CD14-positive monocyte (primary cell): ENCODE results near the gene DDX3Y. TPM values are rescaled to one million over a fixed set of nuclear protein-coding genes. Genes with fewer than 3 reads are reported as not detected.

Experiments
- DNase-seq, 3 donors: peaks; one replicate each; pipeline ENCODE4 v3.0.0-alpha.2; 2011 to 2022
- H2AFZ ChIP-seq: 2 replicates; pipeline ENCODE4 v1.6.0; 2012; ENCODE audit warnings: mild to moderate bottlenecking, low read depth, low read length, inconsistent platforms; ENCODE audit not compliant: insufficient read depth, poor library complexity, severe bottlenecking
- H3K27ac ChIP-seq, 2 donors: 1 replicate in 1 of 2; 2 replicates in 1 of 2; pipeline ENCODE4 v1.5.1; 2012 to 2013; ENCODE audit warnings: low read length in 2 of 2, control low read depth in 1 of 2, inconsistent platforms in 1 of 2, low read depth in 1 of 2, mild to moderate bottlenecking in 1 of 2
- H3K27me3 ChIP-seq, 2 donors: one replicate each; pipeline versions ENCODE4 v1.6.0 to v1.6.1; 2011 to 2013; ENCODE audit warnings: low read length in 2 of 2; ENCODE audit not compliant: control insufficient read depth in 2 of 2, insufficient read depth in 2 of 2
- H3K36me3 ChIP-seq, 2 donors: replicated peaks in 1 of 2; 1 replicate in 1 of 2; 2 replicates in 1 of 2; pipeline versions ENCODE4 v1.5.1 to v1.6.1; 2012 to 2013; ENCODE audit warnings: low read length in 2 of 2, control low read depth in 1 of 2, inconsistent platforms in 1 of 2, mild to moderate bottlenecking in 1 of 2; ENCODE audit not compliant: insufficient read depth in 2 of 2, control insufficient read depth in 1 of 2
- H3K4me1 ChIP-seq, 2 donors: 1 replicate in 1 of 2; 2 replicates in 1 of 2; pipeline versions ENCODE4 v1.5.1 to v1.6.1; 2012 to 2013; ENCODE audit warnings: low read length in 2 of 2, control low read depth in 1 of 2, inconsistent platforms in 1 of 2, mild to moderate bottlenecking in 1 of 2, moderate library complexity in 1 of 2; ENCODE audit not compliant: insufficient read depth in 2 of 2, control insufficient read depth in 1 of 2
- H3K4me2 ChIP-seq: replicated peaks from 2 replicates; pipeline ENCODE3; 2012; ENCODE audit warnings: low read length, moderate library complexity, mild to moderate bottlenecking; ENCODE audit not compliant: poor library complexity, severe bottlenecking; ENCODE audit errors: extremely low read depth
- H3K4me3 ChIP-seq, 3 experiments: fragments of 200-600 bp in 1 of 3; sonication (generic) in 1 of 3; replicated peaks in 1 of 3; 1 replicate in 2 of 3; 2 replicates in 1 of 3; pipeline ENCODE4 v1.5.1; 2011 to 2013; ENCODE audit warnings: low read length in 3 of 3, mild to moderate bottlenecking in 3 of 3, control low read depth in 2 of 3, low read depth in 2 of 3, inconsistent platforms in 1 of 3, moderate library complexity in 1 of 3
- H3K79me2 ChIP-seq: 2 replicates; pipeline ENCODE4 v1.6.0; 2012; ENCODE audit warnings: mild to moderate bottlenecking, control low read depth, inconsistent platforms, low read length, moderate library complexity; ENCODE audit not compliant: insufficient read depth
- H3K9ac ChIP-seq: 2 replicates; pipeline ENCODE4 v1.6.0; 2017; ENCODE audit warnings: low read length, mild to moderate bottlenecking; ENCODE audit not compliant: insufficient read depth, poor library complexity, severe bottlenecking
- H3K9me3 ChIP-seq, 2 donors: replicated peaks in 1 of 2; 1 replicate in 1 of 2; 2 replicates in 1 of 2; pipeline versions ENCODE4 v1.5.1 to v1.6.1; 2012 to 2013; ENCODE audit warnings: low read length in 2 of 2, control low read depth in 1 of 2; ENCODE audit not compliant: control insufficient read depth in 1 of 2, insufficient read depth in 1 of 2
- H4K20me1 ChIP-seq: 2 replicates; pipeline ENCODE4 v1.6.0; 2012; ENCODE audit warnings: mild to moderate bottlenecking, low read length, control low read depth, moderate library complexity; ENCODE audit not compliant: insufficient read depth
- H3K27ac Mint-ChIP-seq, 7 donors: one replicate each; pipeline ENCODE4 v1.8.0; 2020; ENCODE audit warnings: mild to moderate bottlenecking in 7 of 7, mixed read lengths in 7 of 7, moderate library complexity in 6 of 7, inconsistent platforms in 2 of 7
- H3K27me3 Mint-ChIP-seq, 3 donors: one replicate each; pipeline ENCODE4 v1.8.0; 2021 to 2022; ENCODE audit warnings: low read depth in 3 of 3, mild to moderate bottlenecking in 3 of 3, mixed read lengths in 3 of 3, moderate library complexity in 3 of 3, inconsistent platforms in 1 of 3
- H3K36me3 Mint-ChIP-seq, 2 donors: one replicate each; pipeline ENCODE4 v1.8.0; 2020; ENCODE audit warnings: mixed read lengths in 2 of 2, inconsistent platforms in 1 of 2, mild to moderate bottlenecking in 1 of 2
- H3K4me1 Mint-ChIP-seq: one replicate; pipeline ENCODE4 v1.8.0; 2020; ENCODE audit warnings: mild to moderate bottlenecking, mixed read lengths
- H3K4me3 Mint-ChIP-seq, 2 donors: one replicate each; pipeline ENCODE4 v1.8.0; 2020; ENCODE audit warnings: mild to moderate bottlenecking in 2 of 2, mixed read lengths in 2 of 2, moderate library complexity in 1 of 2
- H3K9me3 Mint-ChIP-seq, 7 donors: one replicate each; pipeline ENCODE4 v1.8.0; 2020 to 2022; ENCODE audit warnings: mixed read lengths in 7 of 7, mild to moderate bottlenecking in 6 of 7, moderate library complexity in 6 of 7, inconsistent platforms in 2 of 7
- CTCF ChIP-seq: fragments of 200-600 bp; IDR thresholded peaks from one replicate; pipeline ENCODE4 v1.8.0; 2022; ENCODE audit warnings: antibody characterized with exemption, mild to moderate bottlenecking
- WGBS: methylation state at CpG from one replicate; pipeline ENCODE4 v1.1.5; 2013; ENCODE audit warnings: missing lambda C conversion rate; ENCODE audit not compliant: insufficient coverage; 5-methylcytosine and 5-hydroxymethylcytosine counted together
- intact Hi-C, 2 donors: fragments of 100-400 bp; cut with micrococcal nuclease; formaldehyde crosslinking; loops; one replicate each; pipeline versions ENCODE4 v1.15.0 to v1.15.1; 2023
- polyA plus RNA-seq, 3 donors: library from polyadenylated mRNA; depleted of rRNA in 1 of 3; unstranded in 2 of 3; stranded (reverse) in 1 of 3; fragments of 300-500 nt in 2 of 3; fragments of >200 nt in 1 of 3; fragmentation: Illumina TruSeq in 2 of 3; gene quantifications; 1 replicate in 2 of 3; 2 replicates in 1 of 3; pipeline ENCODE4 v1.2.3, GENCODE V29; 2012 to 2021

DDX3Y gene
- polyA plus RNA-seq, 3 donors = not detected

- no CpG with 5 or more reads among the region's 2 CpGs for WGBS
- Histone ChIP-seq H2AFZ (no peak overlapping the region), H3K4me1 (no peaks in the 10 kb centered on the region), H3K4me3 (no peak overlapping the region), H4K20me1 (no peaks in the 10 kb centered on the region), H3K79me2 (no peaks in the 10 kb centered on the region), H3K27ac (no peak overlapping the region), H3K4me2 (no peak overlapping the region), H3K9me3 (no peaks in the 10 kb centered on the region), H3K27me3 (no peaks in the 10 kb centered on the region), H3K9ac (no peak overlapping the region), H3K36me3 (no peaks in the 10 kb centered on the region)
- Mint-ChIP-seq H3K4me1 (no peaks in the 10 kb centered on the region), H3K27me3 (peaks cover 0 to 6% (median 2%) of the 10 kb centered on the region in 3 donors), H3K9me3 (peaks cover 0 to 2% (median 0%) of the 10 kb centered on the region in 7 donors), H3K36me3 (no peaks in the 10 kb centered on the region), H3K27ac (no peak overlapping the region), H3K4me3 (no peak overlapping the region)
- intact Hi-C loops = no loop called here
- no peak for DNase-seq
- TF ChIP-seq CTCF = no peak
Measured at GRCh38 chrY:12898604-12899003, 6.1 kb upstream of the DDX3Y start.

GRCh38 chrY:12905517-12905872 lies 827 bp downstream of the DDX3Y start:
- peak in 2 of 3 donors; percentile 59 to 85 for DNase-seq

More at GRCh38 chrY:12905517-12905872, 827 bp downstream of the DDX3Y start:
- Mint-ChIP-seq H3K4me3 (peak overlapping the region; percentile 97), H3K36me3 (peaks cover 0 to 12% of the 10 kb centered on the region in 2 donors), H3K27me3 (peaks cover 0 to 3% (median 1%) of the 10 kb centered on the region in 3 donors), H3K4me1 (peaks cover 14% of the 10 kb centered on the region), H3K9me3 (peaks cover 0 to 6% (median 0%) of the 10 kb centered on the region in 7 donors), H3K27ac (peak overlapping the region in 2 of 7 donors; percentile 99)
- no peak overlapping the region for H3K4me2 ChIP-seq
- H2AFZ ChIP-seq = no peak overlapping the region
- intact Hi-C loops = loop anchor here in 1 of 2 donors (10.0 kb wide), 1 partner anchor 799 kb away; the partner anchor contains the start of gene TMSB4Y
- 0% methylated on average over 7 of the region's 19 CpGs for WGBS
- no peaks in the 10 kb centered on the region for H3K27me3 ChIP-seq
- H3K9ac ChIP-seq = no peak overlapping the region
- peaks cover 0 to 18% of the 10 kb centered on the region in 2 donors for H3K4me1 ChIP-seq
- no peaks in the 10 kb centered on the region for H3K79me2 ChIP-seq
- peak overlapping the region in 1 of 2 donors; percentile 99 for H3K27ac ChIP-seq
- peaks cover 0 to 4% of the 10 kb centered on the region in 2 donors for H3K9me3 ChIP-seq
- peak overlapping the region in 1 of 3 experiments; percentile 95 for H3K4me3 ChIP-seq
- peaks cover 0 to 2% of the 10 kb centered on the region in 2 donors for H3K36me3 ChIP-seq
- no peaks in the 10 kb centered on the region for H4K20me1 ChIP-seq
- no peak for TF ChIP-seq CTCF
